Stimulated activated CD8-positive, alpha-beta memory T cell treated with anti-CD3 and anti-CD28 coated beads, Interleukin-4, amount 100 ng/mL, for 24 hours (primary cell): ENCODE measurements around the gene DOC2A.
"Not testable (repeated sequence)": the region's sequence is repeated elsewhere in the genome, so short reads cannot be mapped to it uniquely, and the experiment has no call there.

Experiments
- DNase-seq: peaks from one replicate; pipeline ENCODE4 v3.0.0-alpha.2; 2020; ENCODE audit warnings: low read depth

DOC2A gene

GRCh38 chr16:29972992-29973383, 37.8 kb downstream of the DOC2A start:
- DNase-seq = no peak

- DNase-seq = no peak
These were observed 38.3 kb downstream of the DOC2A start for GRCh38 chr16:29972500-29972899.

- no peak for DNase-seq
These were observed 39.5 kb downstream of the DOC2A start for GRCh38 chr16:29971304-29971703.

GRCh38 chr16:29968205-29968604, 42.6 kb downstream of the DOC2A start:
- DNase-seq = no peak

GRCh38 chr16:29963021-29963743, 47.6 kb downstream of the DOC2A start:
- no peak for DNase-seq

GRCh38 chr16:29962344-29962994, 48.4 kb downstream of the DOC2A start:
- DNase-seq = no peak

- peak; percentile 90 for DNase-seq
These were observed 49.1 kb downstream of the DOC2A start, which contains the start of gene TMEM219 for GRCh38 chr16:29961479-29962343. TMEM219 (plus strand) TSS chr16:29962079; CDS start chr16:29963144, 1,065 bp downstream.

- no peak for DNase-seq
These were observed 49.7 kb downstream of the DOC2A start for GRCh38 chr16:29961127-29961478.

- not testable (repeated sequence) for DNase-seq
These were observed 51.0 kb downstream of the DOC2A start for GRCh38 chr16:29959821-29960220.

- DNase-seq = no peak
These were observed 51.5 kb downstream of the DOC2A start for GRCh38 chr16:29959293-29959692.

GRCh38 chr16:29958756-29959155, 52.1 kb downstream of the DOC2A start:
- no peak for DNase-seq
